ENCODE results near the gene POLD1. TPM values are rescaled to one million over a fixed set of nuclear protein-coding genes. Genes with fewer than 3 reads are reported as not detected.

The POLD1 gene
- total and polyA plus RNA-seq, 2 of the 13 experiments (the other 11 are each of a cell fraction or from before 2014, with no cell fraction given), result 17.4 to 54.0 TPM

DNA sequence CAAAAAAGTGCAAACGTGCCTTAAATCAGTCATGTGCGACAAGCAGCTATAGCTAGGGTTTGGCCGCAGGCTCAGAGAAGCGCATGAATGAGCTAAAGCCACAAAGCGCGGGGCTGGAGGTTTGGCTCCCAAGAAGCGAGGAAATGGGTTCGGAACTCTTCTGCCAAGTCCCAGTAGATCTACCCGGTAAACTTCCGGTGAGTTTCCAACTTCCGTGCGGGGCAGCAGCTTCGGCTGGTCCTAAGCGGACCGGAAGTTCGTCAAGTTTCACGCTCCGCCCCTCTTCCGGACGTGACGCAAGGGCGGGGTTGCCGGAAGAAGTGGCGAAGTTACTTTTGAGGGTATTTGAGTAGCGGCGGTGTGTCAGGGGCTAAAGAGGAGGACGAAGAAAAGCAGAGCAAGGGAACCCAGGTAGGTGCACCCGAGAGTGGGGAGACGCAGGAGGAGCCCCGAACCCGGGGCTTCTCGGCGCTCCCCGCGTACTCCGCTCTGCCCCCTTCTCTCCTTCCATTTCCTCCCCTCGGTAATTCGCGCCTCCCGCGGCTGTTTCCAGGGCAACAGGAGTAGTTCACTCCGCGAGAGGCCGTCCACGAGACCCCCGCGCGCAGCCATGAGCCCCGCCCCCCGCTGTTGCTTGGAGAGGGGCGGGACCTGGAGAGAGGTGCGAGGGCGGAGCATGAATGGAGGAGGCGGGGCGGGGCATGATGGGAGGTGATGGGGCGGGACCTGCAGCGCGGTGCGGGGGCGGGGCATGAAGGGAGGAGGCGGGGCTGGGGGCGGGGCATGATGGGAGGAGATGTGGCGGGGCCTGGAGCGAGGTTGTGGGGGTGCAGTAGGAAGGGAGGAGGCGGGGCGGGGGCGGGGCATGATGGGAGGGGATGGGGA, 7.7 kb upstream of the POLD1 start, which contains the start of gene NR1H2 (continued):
- TF ChIP-seq ZFP36L1 (CRISPR knock-in tag; IDR thresholded peaks at IDR 0.05), result no peak
- TF ChIP-seq ZFP1 (CRISPR knock-in tag; IDR thresholded peaks at IDR 0.05), result no peak
- 0 out of 2 replicates have a peak, but pooled peaks have one; percentile 38 for TF ChIP-seq HES4 (CRISPR knock-in tag; IDR thresholded peaks at IDR 0.05; ENCODE audit: borderline replicate concordance)
- TF ChIP-seq ZKSCAN5 (CRISPR knock-in tag; IDR thresholded peaks at IDR 0.05), result no peak
- TF ChIP-seq, protein P1, sequence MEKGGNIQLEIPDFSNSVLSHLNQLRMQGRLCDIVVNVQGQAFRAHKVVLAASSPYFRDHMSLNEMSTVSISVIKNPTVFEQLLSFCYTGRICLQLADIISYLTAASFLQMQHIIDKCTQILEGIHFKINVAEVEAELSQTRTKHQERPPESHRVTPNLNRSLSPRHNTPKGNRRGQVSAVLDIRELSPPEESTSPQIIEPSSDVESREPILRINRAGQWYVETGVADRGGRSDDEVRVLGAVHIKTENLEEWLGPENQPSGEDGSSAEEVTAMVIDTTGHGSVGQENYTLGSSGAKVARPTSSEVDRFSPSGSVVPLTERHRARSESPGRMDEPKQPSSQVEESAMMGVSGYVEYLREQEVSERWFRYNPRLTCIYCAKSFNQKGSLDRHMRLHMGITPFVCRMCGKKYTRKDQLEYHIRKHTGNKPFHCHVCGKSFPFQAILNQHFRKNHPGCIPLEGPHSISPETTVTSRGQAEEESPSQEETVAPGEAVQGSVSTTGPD (CRISPR knock-in tag; IDR thresholded peaks at IDR 0.05), result no peak
- TF ChIP-seq, protein P2, sequence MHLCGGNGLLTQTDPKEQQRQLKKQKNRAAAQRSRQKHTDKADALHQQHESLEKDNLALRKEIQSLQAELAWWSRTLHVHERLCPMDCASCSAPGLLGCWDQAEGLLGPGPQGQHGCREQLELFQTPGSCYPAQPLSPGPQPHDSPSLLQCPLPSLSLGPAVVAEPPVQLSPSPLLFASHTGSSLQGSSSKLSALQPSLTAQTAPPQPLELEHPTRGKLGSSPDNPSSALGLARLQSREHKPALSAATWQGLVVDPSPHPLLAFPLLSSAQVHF (CRISPR knock-in tag; IDR thresholded peaks at IDR 0.05), result no peak
- no peak for TF ChIP-seq ZNF552 (CRISPR knock-in tag; IDR thresholded peaks at IDR 0.05; ENCODE audit: borderline replicate concordance)
- TF ChIP-seq, protein P3, sequence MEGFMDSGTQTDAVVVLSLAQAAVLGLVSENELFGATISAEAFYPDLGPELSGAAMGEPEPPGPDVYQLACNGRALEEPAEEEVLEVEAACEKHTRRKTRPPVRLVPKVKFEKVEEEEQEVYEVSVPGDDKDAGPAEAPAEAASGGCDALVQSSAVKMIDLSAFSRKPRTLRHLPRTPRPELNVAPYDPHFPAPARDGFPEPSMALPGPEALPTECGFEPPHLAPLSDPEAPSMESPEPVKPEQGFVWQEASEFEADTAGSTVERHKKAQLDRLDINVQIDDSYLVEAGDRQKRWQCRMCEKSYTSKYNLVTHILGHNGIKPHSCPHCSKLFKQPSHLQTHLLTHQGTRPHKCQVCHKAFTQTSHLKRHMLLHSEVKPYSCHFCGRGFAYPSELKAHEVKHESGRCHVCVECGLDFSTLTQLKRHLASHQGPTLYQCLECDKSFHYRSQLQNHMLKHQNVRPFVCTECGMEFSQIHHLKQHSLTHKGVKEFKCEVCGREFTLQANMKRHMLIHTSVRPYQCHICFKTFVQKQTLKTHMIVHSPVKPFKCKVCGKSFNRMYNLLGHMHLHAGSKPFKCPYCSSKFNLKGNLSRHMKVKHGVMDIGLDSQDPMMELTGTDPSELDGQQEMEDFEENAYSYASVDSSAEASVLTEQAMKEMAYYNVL (CRISPR knock-in tag; IDR thresholded peaks at IDR 0.05; ENCODE audit: borderline replicate concordance), result 0 out of 2 replicates have a peak, but pooled peaks have one; percentile 10
- no peak for TF ChIP-seq BORCS8-MEF2B (CRISPR knock-in tag; IDR thresholded peaks at IDR 0.05)
- no peak for TF ChIP-seq ZNF296 (CRISPR knock-in tag; conservative IDR thresholded peaks at IDR 0.05)
- peak; percentile 83 for TF ChIP-seq ZNF605 (CRISPR knock-in tag; IDR thresholded peaks at IDR 0.05)
- TF ChIP-seq NFE2 (CRISPR knock-in tag; IDR thresholded peaks at IDR 0.05), result no peak
- TF ChIP-seq ZNF7 (CRISPR knock-in tag; IDR thresholded peaks at IDR 0.05), result no peak
- TF ChIP-seq PRPF4 (IDR thresholded peaks at IDR 0.05; ENCODE audit: low read depth, low read length, poor library complexity, severe bottlenecking), result no peak
- no peak for TF ChIP-seq ZFP37 (CRISPR knock-in tag; IDR thresholded peaks at IDR 0.05; ENCODE audit: borderline replicate concordance)
- TF ChIP-seq MIXL1 (CRISPR knock-in tag; IDR thresholded peaks at IDR 0.05), result peak; percentile 73; the same call in 1 of the 2 replicates
- peak; percentile 54; the same call in 1 of the 2 replicates for TF ChIP-seq REPIN1 (CRISPR knock-in tag; IDR thresholded peaks at IDR 0.05; ENCODE audit: borderline replicate concordance, low read depth)
- peak; percentile 68; the same call in 1 of the 2 replicates for TF ChIP-seq MTF2 (CRISPR knock-in tag; IDR thresholded peaks at IDR 0.05; ENCODE audit: borderline replicate concordance)
- TF ChIP-seq GFI1 (CRISPR knock-in tag; IDR thresholded peaks at IDR 0.05; ENCODE audit: borderline replicate concordance), result 0 out of 2 replicates have a peak, but pooled peaks have one; percentile 25
- no peak for TF ChIP-seq NR1H2 (CRISPR knock-in tag; IDR thresholded peaks at IDR 0.05; ENCODE audit: borderline replicate concordance, low read depth)
- no peak for TF ChIP-seq TOPORS (CRISPR knock-in tag; IDR thresholded peaks at IDR 0.05)
- TF ChIP-seq ZNF367 (CRISPR knock-in tag; IDR thresholded peaks at IDR 0.05; ENCODE audit: borderline replicate concordance), result no peak
- no peak for TF ChIP-seq MIER2 (CRISPR knock-in tag; IDR thresholded peaks at IDR 0.05)
- no peak for TF ChIP-seq PAF1 (CRISPR knock-in tag; IDR thresholded peaks at IDR 0.05)
- TF ChIP-seq, protein P4, sequence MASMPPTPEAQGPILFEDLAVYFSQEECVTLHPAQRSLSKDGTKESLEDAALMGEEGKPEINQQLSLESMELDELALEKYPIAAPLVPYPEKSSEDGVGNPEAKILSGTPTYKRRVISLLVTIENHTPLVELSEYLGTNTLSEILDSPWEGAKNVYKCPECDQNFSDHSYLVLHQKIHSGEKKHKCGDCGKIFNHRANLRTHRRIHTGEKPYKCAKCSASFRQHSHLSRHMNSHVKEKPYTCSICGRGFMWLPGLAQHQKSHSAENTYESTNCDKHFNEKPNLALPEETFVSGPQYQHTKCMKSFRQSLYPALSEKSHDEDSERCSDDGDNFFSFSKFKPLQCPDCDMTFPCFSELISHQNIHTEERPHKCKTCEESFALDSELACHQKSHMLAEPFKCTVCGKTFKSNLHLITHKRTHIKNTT (CRISPR knock-in tag; IDR thresholded peaks at IDR 0.05), result no peak
- TF ChIP-seq ZNF180 (CRISPR knock-in tag; IDR thresholded peaks at IDR 0.05; ENCODE audit: borderline replicate concordance, low read depth), result no peak

Measured in HepG2 (cell line).